H54 (cell line): Measurements from ENCODE around the gene CHRM3.

Experiments
- DNase-seq: peaks from one replicate; pipeline ENCODE4 v3.0.0; 2011; ENCODE audit warnings: low spot score, mixed read lengths; ENCODE audit not compliant: insufficient read length
- FAIRE-seq: peaks from 3 replicates; lab custom pipeline; 2011; peaks lifted over from hg19 to GRCh38; lab: Jason Lieb, UNC
- POLR2A ChIP-seq: IDR thresholded peaks from 2 replicates; pipeline ENCODE4 v1.6.1; 2011; ENCODE audit warnings: low read depth, mild to moderate bottlenecking, low read length

Gene CHRM3

GRCh38 chr1:239383714-239384113, 2.7 kb upstream of the CHRM3 start:
- no peak for FAIRE-seq
- no peak for DNase-seq
- no peak for TF ChIP-seq POLR2A

- no peak for TF ChIP-seq POLR2A
- DNase-seq (no peak), FAIRE-seq (no peak)
Measured at GRCh38 chr1:239387304-239388158, 1.2 kb downstream of the CHRM3 start.

- FAIRE-seq = no peak
- no peak for DNase-seq
- no peak for TF ChIP-seq POLR2A
Measured at GRCh38 chr1:239388159-239388485, 1.8 kb downstream of the CHRM3 start.

GRCh38 chr1:239388578-239388977, 2.2 kb downstream of the CHRM3 start:
- no peak for TF ChIP-seq POLR2A
- FAIRE-seq (no peak), DNase-seq (no peak)

GRCh38 chr1:239389703-239390102, 3.3 kb downstream of the CHRM3 start:
- DNase-seq (no peak), FAIRE-seq (no peak)
- no peak for TF ChIP-seq POLR2A

- DNase-seq (no peak), FAIRE-seq (no peak)
- no peak for TF ChIP-seq POLR2A
Measured at GRCh38 chr1:239392271-239392670, 5.9 kb downstream of the CHRM3 start.

GRCh38 chr1:239394107-239394506, 7.7 kb downstream of the CHRM3 start:
- FAIRE-seq (no peak), DNase-seq (no peak)
- TF ChIP-seq POLR2A = no peak

GRCh38 chr1:239413916-239414315, 27.5 kb downstream of the CHRM3 start:
- TF ChIP-seq POLR2A = no peak
- DNase-seq (no peak), FAIRE-seq (no peak)

- no peak for TF ChIP-seq POLR2A
- DNase-seq (no peak), FAIRE-seq (no peak)
Measured at GRCh38 chr1:239417221-239417620, 30.9 kb downstream of the CHRM3 start.

- no peak for FAIRE-seq
- no peak for TF ChIP-seq POLR2A
- no peak for DNase-seq
Measured at GRCh38 chr1:239417986-239418640, 31.7 kb downstream of the CHRM3 start.

- no peak for TF ChIP-seq POLR2A
- DNase-seq (no peak), FAIRE-seq (no peak)
Measured at GRCh38 chr1:239418681-239419080, 32.3 kb downstream of the CHRM3 start.

- TF ChIP-seq POLR2A = no peak
- FAIRE-seq = no peak
Measured at GRCh38 chr1:239421811-239422210, 35.4 kb downstream of the CHRM3 start.

GRCh38 chr1:239422818-239423217, 36.5 kb downstream of the CHRM3 start:
- no peak for TF ChIP-seq POLR2A
- FAIRE-seq = no peak

More at GRCh38 chr1:239421811-239422210, 35.4 kb downstream of the CHRM3 start:
- no peak for DNase-seq

GRCh38 chr1:239426821-239427475, 40.6 kb downstream of the CHRM3 start:
- no peak for DNase-seq
- no peak for TF ChIP-seq POLR2A
- no peak for FAIRE-seq

More at GRCh38 chr1:239422818-239423217, 36.5 kb downstream of the CHRM3 start:
- DNase-seq = no peak

GRCh38 chr1:239427712-239428111, 41.3 kb downstream of the CHRM3 start:
- no peak for FAIRE-seq

More at GRCh38 chr1:239427712-239428111, 41.3 kb downstream of the CHRM3 start:
- no peak for TF ChIP-seq POLR2A
- no peak for DNase-seq
